Measurements from ENCODE around the gene ARHGAP26. TPM values are rescaled to one million over a fixed set of nuclear protein-coding genes. Genes with fewer than 3 reads are reported as not detected.

The ARHGAP26 gene
- total RNA-seq, 4 donors from 2014 or later: 28.2 to 52.3 (median 37.9) TPM

DNA sequence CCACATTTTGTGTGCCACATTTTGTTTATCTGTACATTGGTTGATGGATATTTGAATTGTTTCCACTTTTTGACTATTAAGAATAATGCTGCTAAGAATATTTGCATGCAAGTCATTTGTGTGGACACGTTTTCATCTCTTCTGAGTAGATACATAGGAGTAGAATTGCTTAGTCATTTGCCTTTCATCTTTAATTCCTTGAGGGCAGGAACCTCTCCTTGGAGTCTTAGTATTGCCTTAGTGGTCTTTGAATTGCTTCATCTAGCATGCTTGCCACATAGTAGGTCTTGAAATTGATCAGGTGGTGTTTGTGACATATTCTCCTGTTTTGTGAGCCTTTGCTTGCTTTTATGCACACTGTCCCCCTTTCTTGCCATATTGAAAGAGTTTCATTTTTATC is 504.8 kb downstream of the ARHGAP26 start:
- peaks cover 0 to 3% of the 10 kb centered on the region in 2 donors for H3K36me3 ChIP-seq
- WGBS, 2 donors: 82 to 85% methylated on average over 1 of the region's 1 CpG
- H3K9me3 ChIP-seq: no peaks in the 10 kb centered on the region
- no peak for DNase-seq
- TF ChIP-seq, protein P1, sequence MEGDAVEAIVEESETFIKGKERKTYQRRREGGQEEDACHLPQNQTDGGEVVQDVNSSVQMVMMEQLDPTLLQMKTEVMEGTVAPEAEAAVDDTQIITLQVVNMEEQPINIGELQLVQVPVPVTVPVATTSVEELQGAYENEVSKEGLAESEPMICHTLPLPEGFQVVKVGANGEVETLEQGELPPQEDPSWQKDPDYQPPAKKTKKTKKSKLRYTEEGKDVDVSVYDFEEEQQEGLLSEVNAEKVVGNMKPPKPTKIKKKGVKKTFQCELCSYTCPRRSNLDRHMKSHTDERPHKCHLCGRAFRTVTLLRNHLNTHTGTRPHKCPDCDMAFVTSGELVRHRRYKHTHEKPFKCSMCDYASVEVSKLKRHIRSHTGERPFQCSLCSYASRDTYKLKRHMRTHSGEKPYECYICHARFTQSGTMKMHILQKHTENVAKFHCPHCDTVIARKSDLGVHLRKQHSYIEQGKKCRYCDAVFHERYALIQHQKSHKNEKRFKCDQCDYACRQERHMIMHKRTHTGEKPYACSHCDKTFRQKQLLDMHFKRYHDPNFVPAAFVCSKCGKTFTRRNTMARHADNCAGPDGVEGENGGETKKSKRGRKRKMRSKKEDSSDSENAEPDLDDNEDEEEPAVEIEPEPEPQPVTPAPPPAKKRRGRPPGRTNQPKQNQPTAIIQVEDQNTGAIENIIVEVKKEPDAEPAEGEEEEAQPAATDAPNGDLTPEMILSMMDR (IDR thresholded peaks at IDR 0.05): no peak
- no peak for TF ChIP-seq POLR2A (IDR thresholded peaks at IDR 0.05)
- H3K4me3 ChIP-seq (replicated peaks in 1 of 3): no peak overlapping the region
- H3K27ac ChIP-seq: no peak overlapping the region
- H3K27me3 ChIP-seq: no peaks in the 10 kb centered on the region
- no peaks in the 10 kb centered on the region for H3K4me1 ChIP-seq
- intact Hi-C loops (cut with DNase I): no loop called here

DNA sequence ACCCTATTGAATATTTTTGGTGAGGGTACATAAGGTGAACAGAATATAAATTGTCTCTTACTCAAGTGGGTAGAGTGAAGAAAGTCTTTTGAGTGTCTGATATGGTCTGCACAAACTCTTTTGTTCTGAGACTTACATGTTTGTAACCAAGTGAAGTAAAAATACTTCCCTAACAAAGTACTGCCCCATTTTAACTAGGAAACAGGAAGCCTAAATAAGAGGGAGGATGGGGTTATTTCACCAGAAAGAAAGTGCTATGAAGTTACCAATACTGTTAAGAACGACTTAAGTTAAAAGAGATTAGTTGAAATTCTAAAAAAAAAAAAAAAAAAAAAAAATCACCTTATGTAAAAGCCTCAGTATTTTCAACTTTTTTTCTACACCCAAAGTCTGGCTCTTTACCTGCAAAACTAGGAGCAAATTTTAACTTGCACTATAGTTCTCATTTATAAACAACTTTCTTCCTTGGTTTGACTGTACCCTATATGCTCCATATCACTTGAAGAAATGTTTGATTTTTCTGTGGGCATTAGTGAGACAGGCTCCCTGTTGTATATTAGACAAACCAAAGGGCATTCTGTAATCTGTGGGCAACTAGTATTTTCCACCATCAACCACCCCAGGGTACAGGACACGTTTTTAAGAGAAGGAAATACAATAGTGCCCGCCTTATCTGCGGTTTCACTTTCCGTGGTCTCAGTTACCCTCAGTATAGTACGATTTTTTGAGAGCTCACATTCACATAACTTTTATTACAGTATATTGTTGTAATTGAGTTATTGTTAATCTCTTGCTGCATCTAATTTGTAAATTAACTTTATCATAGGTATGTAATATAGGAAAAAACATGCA is 505.6 kb downstream of the ARHGAP26 start:
- TF ChIP-seq POLR2A (IDR thresholded peaks at IDR 0.05): no peak
- Histone ChIP-seq H3K36me3 (peaks cover 0 to 3% of the 10 kb centered on the region in 2 donors), H3K27me3 (no peaks in the 10 kb centered on the region), H3K9me3 (no peaks in the 10 kb centered on the region), H3K4me3 (replicated peaks in 1 of 3) (no peak overlapping the region), H3K27ac (no peak overlapping the region), H3K4me1 (no peaks in the 10 kb centered on the region)
- 88 to 90% methylated on average over 6 of the region's 6 CpGs for WGBS, 2 donors
- intact Hi-C loops (cut with DNase I): no loop called here
- no peak for DNase-seq

DNA sequence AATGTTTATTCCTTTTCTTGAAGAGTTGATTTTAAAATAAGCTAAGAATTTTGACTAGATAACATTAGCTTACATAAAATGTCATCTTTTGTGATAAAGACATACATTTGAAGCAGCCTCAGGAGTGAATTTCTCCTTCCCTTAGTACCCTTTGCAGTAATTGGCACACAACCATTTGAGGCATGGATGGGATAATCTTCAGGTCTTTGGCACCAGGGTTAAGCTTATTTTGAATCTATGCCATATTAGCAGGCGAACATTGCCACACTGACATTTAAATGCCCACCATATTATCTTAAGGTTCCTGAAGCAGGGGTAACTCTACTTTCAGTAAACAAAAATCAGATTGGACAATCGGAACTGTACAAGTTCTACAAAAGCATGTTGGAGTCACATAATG is 507.4 kb downstream of the ARHGAP26 start:
- WGBS, 2 donors: 92 to 100% methylated on average over 2 of the region's 2 CpGs
- no peak for DNase-seq
- Histone ChIP-seq H3K27ac (no peak overlapping the region), H3K9me3 (no peaks in the 10 kb centered on the region), H3K4me3 (replicated peaks in 1 of 3) (no peak overlapping the region), H3K36me3 (peaks cover 3% of the 10 kb centered on the region in 2 donors), H3K27me3 (no peaks in the 10 kb centered on the region), H3K4me1 (no peaks in the 10 kb centered on the region)
- intact Hi-C loops (cut with DNase I): no loop called here
- no peak for TF ChIP-seq POLR2A (IDR thresholded peaks at IDR 0.05)
- TF ChIP-seq, protein P1 (IDR thresholded peaks at IDR 0.05): no peak

Other genes starting within 250 kb of the ARHGAP26 start
- gene FGF1, start 84.3 kb upstream of the ARHGAP26 start, total RNA-seq: 1 to 10 TPM in 3 of 4 donors, under 1 TPM in 1; 0.81 to 1.3 (median 1.2) TPM